Measurements from ENCODE around the gene ATAD3B. TPM values are rescaled to one million over a fixed set of nuclear protein-coding genes. Genes with fewer than 3 reads are reported as not detected.

The ATAD3B gene
- total RNA-seq, 1 experiment from 2014 or later, result 46.9 TPM

DNA sequence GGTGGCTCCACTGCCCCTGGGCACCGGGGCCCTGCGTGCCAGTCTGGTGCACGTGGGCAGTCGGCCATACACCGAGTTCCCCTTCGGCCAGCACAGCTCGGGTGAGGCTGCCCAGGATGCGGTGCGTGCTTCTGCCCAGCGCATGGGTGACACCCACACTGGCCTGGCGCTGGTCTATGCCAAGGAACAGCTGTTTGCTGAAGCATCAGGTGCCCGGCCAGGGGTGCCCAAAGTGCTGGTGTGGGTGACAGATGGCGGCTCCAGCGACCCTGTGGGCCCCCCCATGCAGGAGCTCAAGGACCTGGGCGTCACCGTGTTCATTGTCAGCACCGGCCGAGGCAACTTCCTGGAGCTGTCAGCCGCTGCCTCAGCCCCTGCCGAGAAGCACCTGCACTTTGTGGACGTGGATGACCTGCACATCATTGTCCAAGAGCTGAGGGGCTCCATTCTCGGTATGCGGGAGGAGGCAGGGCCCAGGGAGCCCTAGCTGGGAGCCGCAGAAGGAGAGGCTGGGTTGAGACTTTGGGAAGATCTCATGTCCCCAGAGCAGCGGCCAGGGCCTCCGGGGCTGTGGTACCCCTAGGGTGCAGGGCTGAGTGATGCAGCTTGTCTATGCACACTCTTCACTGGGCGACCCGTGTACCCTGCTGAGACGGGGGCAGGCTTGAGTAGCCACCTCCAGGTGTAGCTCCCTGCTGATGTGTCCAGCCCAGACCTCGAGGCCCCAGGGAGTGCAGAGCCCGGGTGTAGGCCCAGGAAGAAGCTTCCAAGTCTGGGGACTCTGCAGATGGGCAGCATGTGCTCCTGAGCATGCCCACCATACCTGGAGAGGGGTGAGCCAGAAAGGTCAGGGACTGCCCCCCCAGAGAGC, 34.3 kb upstream of the ATAD3B start:
- POLR2A ChIA-PET, result interaction anchor here (0.6 to 2.3 kb wide), 2 partner anchors 24 to 30 kb away, joined by 4 to 5 read pairs; partner anchors contain the start of gene MRPL20
- Mint-ChIP-seq H3K27ac (ENCODE audit: low read depth, unreplicated experiment) (no peak overlapping the region), H3K4me1 (ENCODE audit: insufficient read depth, unreplicated experiment) (no peaks in the 10 kb centered on the region), H3K27me3 (ENCODE audit: insufficient read depth, unreplicated experiment) (no peaks in the 10 kb centered on the region), H3K4me3 (ENCODE audit: unreplicated experiment) (no peak overlapping the region), H3K36me3 (ENCODE audit: insufficient read depth, unreplicated experiment) (no peaks in the 10 kb centered on the region), H3K9me3 (ENCODE audit: unreplicated experiment) (no peaks in the 10 kb centered on the region)
- intact Hi-C loops (cut with micrococcal nuclease), result no loop called here
- CTCF ChIA-PET, result interaction anchor here (0.7 kb wide), 1 partner anchor 14 kb away, joined by 4 read pairs; no protein-coding TSS in a partner anchor
- no peak for DNase-seq (ENCODE audit: unreplicated experiment)
- TF ChIP-seq, protein P1, sequence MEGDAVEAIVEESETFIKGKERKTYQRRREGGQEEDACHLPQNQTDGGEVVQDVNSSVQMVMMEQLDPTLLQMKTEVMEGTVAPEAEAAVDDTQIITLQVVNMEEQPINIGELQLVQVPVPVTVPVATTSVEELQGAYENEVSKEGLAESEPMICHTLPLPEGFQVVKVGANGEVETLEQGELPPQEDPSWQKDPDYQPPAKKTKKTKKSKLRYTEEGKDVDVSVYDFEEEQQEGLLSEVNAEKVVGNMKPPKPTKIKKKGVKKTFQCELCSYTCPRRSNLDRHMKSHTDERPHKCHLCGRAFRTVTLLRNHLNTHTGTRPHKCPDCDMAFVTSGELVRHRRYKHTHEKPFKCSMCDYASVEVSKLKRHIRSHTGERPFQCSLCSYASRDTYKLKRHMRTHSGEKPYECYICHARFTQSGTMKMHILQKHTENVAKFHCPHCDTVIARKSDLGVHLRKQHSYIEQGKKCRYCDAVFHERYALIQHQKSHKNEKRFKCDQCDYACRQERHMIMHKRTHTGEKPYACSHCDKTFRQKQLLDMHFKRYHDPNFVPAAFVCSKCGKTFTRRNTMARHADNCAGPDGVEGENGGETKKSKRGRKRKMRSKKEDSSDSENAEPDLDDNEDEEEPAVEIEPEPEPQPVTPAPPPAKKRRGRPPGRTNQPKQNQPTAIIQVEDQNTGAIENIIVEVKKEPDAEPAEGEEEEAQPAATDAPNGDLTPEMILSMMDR (IDR thresholded peaks at IDR 0.05; ENCODE audit: unreplicated experiment), result no peak
- BruUV-seq (replicated peaks), result no TSS peak

DNA sequence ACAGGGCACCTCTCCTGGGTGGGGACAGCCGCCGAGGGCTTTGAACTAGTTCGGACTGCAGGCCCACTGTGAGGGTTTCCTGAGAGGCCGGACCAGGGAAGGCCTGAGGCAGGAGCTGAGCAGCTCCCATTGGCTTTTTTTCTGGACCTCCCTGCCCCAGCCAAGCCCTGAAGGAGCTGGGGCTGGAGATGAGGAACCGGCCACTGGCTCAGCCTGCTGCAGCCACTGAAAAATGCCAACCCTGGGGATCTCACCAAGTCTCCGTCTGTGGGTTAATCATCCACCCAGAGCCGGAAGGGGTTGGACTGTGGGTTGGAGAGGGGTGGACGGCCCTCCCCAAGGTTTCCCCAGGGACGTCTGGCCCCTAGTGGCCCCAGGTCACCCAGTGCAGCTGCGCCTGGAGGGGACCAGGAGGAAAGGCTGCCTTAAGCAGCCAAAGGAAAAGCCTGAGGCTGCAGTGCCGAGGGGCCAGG, 33.6 kb upstream of the ATAD3B start:
- ChIA-PET POLR2A (interaction anchor here (0.6 to 2.3 kb wide), 2 partner anchors 30 to 475 kb away, joined by 3 to 5 read pairs; partner anchors contain the start of gene MRPL20), CTCF (interaction anchor here (0.6 kb wide), 1 partner anchor 212 kb away, joined by 3 read pairs; no protein-coding TSS in a partner anchor)
- Mint-ChIP-seq H3K4me1 (ENCODE audit: insufficient read depth, unreplicated experiment) (no peaks in the 10 kb centered on the region), H3K36me3 (ENCODE audit: insufficient read depth, unreplicated experiment) (no peaks in the 10 kb centered on the region), H3K27me3 (ENCODE audit: insufficient read depth, unreplicated experiment) (no peaks in the 10 kb centered on the region), H3K9me3 (ENCODE audit: unreplicated experiment) (no peaks in the 10 kb centered on the region), H3K27ac (ENCODE audit: low read depth, unreplicated experiment) (no peak overlapping the region), H3K4me3 (ENCODE audit: unreplicated experiment) (no peak overlapping the region)
- no TSS peak for BruUV-seq (replicated peaks)
- TF ChIP-seq, protein P1 (IDR thresholded peaks at IDR 0.05; ENCODE audit: unreplicated experiment), result no peak
- DNase-seq (ENCODE audit: unreplicated experiment), result no peak
- intact Hi-C loops (cut with micrococcal nuclease), result no loop called here

DNA sequence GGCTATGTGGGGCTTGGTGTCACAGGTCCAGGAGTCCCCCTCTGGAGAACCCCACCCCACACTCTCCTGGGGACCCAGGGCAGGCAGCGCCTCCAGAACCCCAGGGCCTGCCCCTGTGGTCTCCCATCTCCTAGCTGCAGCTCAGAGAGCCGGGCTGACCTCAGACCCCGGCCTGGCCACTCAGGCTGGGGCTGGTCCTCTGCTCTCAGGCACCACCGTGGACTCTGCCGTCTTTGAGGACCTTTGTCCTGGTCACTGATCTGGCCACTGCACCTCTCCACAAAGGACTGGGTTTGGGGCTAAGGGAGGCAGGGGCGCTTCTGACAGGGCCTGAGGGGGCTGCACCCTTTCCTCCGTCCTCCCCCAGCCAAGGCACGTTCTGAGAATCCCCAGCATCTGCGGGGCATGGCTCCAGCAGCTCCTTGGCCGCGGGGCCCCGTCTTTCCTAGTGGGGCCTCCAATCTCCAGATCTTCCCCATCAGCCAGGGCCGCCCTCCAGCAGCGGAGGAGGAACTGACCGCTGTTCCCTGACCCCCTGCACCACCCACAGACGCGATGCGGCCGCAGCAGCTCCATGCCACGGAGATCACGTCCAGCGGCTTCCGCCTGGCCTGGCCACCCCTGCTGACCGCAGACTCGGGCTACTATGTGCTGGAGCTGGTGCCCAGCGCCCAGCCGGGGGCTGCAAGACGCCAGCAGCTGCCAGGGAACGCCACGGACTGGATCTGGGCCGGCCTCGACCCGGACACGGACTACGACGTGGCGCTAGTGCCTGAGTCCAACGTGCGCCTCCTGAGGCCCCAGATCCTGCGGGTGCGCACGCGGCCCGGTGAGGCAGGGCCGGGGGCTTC, 32.8 kb upstream of the ATAD3B start:
- BruUV-seq (replicated peaks), result no TSS peak
- POLR2A ChIA-PET, result interaction anchor here (0.6 to 2.3 kb wide), 2 partner anchors 31 to 474 kb away, joined by 3 to 5 read pairs; partner anchors contain the start of gene MRPL20
- DNase-seq (ENCODE audit: unreplicated experiment), result no peak
- no peak overlapping the region for H3K4me3 Mint-ChIP-seq (ENCODE audit: unreplicated experiment)
- CTCF ChIA-PET, result interaction anchor here (0.6 kb wide), 1 partner anchor 213 kb away, joined by 3 read pairs; no protein-coding TSS in a partner anchor
- no peaks in the 10 kb centered on the region for H3K27me3 Mint-ChIP-seq (ENCODE audit: insufficient read depth, unreplicated experiment)
- no peak overlapping the region for H3K27ac Mint-ChIP-seq (ENCODE audit: low read depth, unreplicated experiment)
- no peaks in the 10 kb centered on the region for H3K4me1 Mint-ChIP-seq (ENCODE audit: insufficient read depth, unreplicated experiment)
- TF ChIP-seq, protein P1 (IDR thresholded peaks at IDR 0.05; ENCODE audit: unreplicated experiment), result no peak
- intact Hi-C loops (cut with micrococcal nuclease), result no loop called here
- H3K9me3 Mint-ChIP-seq (ENCODE audit: unreplicated experiment), result no peaks in the 10 kb centered on the region
- no peaks in the 10 kb centered on the region for H3K36me3 Mint-ChIP-seq (ENCODE audit: insufficient read depth, unreplicated experiment)

Data from MCF 10A (cell line).